PFSK-1 (cell line): ENCODE data around the gene CALML5.

ENCODE experiments used
- FOXP2 ChIP-seq: optimal IDR thresholded peaks from 2 replicates; pipeline ENCODE3; 2011; ENCODE audit warnings: borderline replicate concordance, control low read depth, inconsistent platforms; ENCODE audit not compliant: insufficient read depth; ENCODE audit errors: extremely low read length, extremely low read depth
- POLR2AphosphoS5 ChIP-seq: IDR thresholded peaks from 2 replicates; pipeline ENCODE4 v1.6.1; 2012; ENCODE audit warnings: low read depth, mild to moderate bottlenecking, control low read depth, low read length, moderate library complexity
- REST ChIP-seq, 2 experiments: IDR thresholded peaks; 2 replicates each; pipeline versions ENCODE4 v1.6.1 to v1.8.0; 2011 to 2012; ENCODE audit warnings: low read depth in 2 of 2, low read length in 2 of 2, control low read depth in 1 of 2, inconsistent platforms in 1 of 2, mild to moderate bottlenecking in 1 of 2, moderate library complexity in 1 of 2; ENCODE audit not compliant: insufficient read depth in 1 of 2
- SIN3A ChIP-seq: IDR thresholded peaks from 2 replicates; pipeline ENCODE4 v1.6.1; 2012; ENCODE audit warnings: mild to moderate bottlenecking, low read length, moderate library complexity, borderline replicate concordance; ENCODE audit not compliant: insufficient read depth
- TAF1 ChIP-seq: IDR thresholded peaks from 2 replicates; pipeline ENCODE4 v1.6.1; 2012; ENCODE audit warnings: low read length, control low read depth, borderline replicate concordance; ENCODE audit not compliant: insufficient read depth

The CALML5 gene

DNA sequence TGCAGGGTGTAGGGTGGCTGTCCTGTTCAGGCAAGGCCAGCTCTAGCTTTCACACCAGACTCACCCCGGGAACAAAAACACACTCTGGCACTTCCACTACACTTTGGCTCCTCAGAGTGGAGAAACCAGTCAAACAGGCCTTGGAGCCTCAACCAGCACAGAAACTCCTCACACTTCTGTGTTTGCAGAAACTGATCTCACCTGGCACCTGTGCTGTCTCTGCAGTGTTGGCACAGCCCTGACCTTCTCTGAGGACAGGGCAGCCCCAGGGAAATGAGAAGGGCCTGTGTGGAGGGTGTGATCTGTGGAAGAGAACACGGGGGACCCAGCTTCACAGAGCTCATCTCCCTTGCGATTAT, 4.1 kb upstream of the CALML5 start:
- TF ChIP-seq FOXP2 = no peak

DNA sequence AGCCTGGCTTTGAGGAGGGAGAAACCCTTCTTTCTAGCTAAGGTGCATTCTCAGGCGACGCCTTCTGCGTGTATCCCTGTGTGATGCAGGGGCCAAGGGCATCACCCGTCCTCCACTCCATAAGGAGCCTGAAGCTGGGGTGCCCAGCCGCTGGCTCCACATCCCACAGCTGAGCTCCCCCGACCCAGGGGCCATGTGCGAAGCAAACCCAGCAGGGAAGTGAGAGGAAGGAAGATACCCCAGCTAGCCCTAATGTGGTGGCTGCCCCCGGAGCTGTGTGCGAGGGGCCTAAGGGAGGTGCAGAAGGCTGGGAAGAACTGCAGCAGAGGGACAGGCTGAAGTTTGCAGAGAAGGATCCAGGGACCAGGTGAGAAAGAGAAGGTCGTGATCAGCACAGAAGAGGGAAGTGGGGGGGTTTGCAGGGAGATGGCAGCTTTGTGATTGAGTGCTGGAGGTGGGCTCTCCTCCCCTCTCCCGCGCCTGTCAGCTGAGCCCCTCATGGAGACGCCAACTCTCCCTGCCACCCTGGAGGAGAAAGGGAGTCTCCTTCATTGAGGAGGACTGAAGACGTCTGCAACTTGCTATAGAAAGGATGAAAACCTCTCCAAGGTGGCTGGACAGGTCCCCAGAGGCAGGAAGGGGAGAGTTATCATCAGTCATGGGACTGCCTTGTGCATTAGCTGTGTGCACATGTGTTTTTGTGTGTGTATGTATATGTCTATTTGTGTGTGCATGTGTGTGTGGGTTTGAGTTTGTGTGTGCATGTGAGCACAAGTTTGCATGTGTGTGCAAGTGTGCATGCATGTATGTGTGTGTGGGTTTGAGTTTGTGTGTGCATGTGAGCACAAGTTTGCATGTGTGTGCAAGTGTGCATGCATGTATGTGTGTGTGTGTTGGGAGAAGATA, 3.5 kb upstream of the CALML5 start:
- TF ChIP-seq POLR2AphosphoS5 = no peak
- no peak for TF ChIP-seq FOXP2
- no peak for TF ChIP-seq TAF1
- TF ChIP-seq SIN3A = no peak
- TF ChIP-seq REST (IDR thresholded peaks at IDR 0.05; ENCODE audit: insufficient read depth in 1 of 2, low read depth in 2 of 2, low read length in 2 of 2) = no peak

DNA sequence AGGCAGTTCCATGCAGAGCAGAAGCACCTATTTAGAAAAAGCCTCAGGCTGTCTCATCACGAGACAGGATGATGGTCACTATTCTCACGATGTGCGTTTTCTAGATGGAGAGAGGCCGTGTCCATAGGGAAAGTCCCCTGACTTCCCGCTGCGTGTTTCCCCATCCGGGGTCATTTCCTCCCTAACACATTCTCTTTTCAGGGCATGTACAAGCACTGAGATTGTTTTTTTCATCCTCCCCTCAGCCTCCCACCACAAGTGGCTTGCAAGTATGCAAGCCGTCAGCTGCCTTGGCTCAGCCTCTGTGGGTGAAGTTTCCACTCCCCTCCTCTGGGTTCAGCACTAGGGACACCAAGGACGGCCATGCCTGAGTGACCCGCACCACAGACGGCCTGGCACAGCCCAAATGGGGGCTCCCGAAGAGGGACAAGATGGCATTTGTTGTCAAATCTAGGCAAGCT, 2.7 kb upstream of the CALML5 start:
- TF ChIP-seq SIN3A = no peak
- TF ChIP-seq REST (IDR thresholded peaks at IDR 0.05; ENCODE audit: insufficient read depth in 1 of 2, low read depth in 2 of 2, low read length in 2 of 2) = no peak
- no peak for TF ChIP-seq TAF1
- no peak for TF ChIP-seq FOXP2
- no peak for TF ChIP-seq POLR2AphosphoS5

DNA sequence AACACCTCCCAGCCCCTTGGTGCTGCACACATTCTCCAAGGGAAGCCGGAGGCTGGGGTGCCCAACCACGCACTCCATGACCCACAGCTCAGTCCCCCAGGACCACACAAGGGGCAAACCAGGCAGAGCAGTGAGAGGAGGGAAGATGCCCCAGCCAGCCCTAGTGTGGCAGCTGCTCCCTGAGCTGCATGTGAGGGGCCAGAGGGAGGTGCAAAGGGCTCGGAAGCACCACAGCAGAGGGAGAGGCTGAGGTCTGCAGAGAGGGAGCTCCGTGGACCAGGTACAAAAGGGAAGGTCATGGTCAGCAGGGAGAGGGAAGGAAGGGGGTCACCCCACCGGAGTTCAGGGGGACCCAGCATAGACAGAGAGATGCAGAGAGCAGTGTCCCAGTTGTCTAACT, 1.5 kb upstream of the CALML5 start:
- no peak for TF ChIP-seq SIN3A
- no peak for TF ChIP-seq TAF1
- no peak for TF ChIP-seq FOXP2
- TF ChIP-seq POLR2AphosphoS5 = no peak
- TF ChIP-seq REST (IDR thresholded peaks at IDR 0.05; ENCODE audit: insufficient read depth in 1 of 2, low read depth in 2 of 2, low read length in 2 of 2) = no peak

DNA sequence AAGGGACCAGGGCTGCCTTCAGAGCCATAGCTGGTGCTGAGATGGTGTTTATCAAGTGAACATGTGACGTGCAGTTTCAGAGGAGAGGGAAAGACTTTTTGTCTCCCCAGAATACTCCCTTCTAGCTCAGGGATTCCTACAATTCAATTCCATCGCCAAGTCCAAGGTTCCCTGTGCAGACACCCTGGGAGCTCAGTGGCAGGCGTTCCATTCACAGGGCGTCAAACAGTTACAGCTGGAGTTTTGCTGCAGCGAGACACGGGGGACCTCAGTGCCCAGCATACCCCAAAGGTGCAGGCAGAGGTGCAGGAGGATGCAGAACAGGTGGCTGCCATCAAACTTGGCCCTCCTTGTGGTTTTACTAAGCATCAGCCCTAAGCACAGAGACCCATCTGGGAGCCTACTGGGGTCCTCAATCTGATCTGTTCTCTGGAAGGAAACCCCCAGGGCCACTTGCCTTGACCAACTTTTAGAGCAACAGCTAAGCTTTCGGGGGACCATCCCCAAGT, 846 bp upstream of the CALML5 start:
- TF ChIP-seq SIN3A (no peak), POLR2AphosphoS5 (no peak), TAF1 (no peak), FOXP2 (no peak), REST (IDR thresholded peaks at IDR 0.05; ENCODE audit: insufficient read depth in 1 of 2, low read depth in 2 of 2, low read length in 2 of 2) (no peak)
